Pancreas (tissue), 10 donors: ENCODE measurements around the gene TULP4. TPM values are rescaled to one million over a fixed set of nuclear protein-coding genes. Genes with fewer than 3 reads are reported as not detected.
"Not testable (repeated sequence)": the region's sequence is repeated elsewhere in the genome, so short reads cannot be mapped to it uniquely, and the experiment has no call there.

Experiments used
- ATAC-seq, 4 donors: fragments of 200-7000 bp; cut with Tn5 transposase; one replicate each; pipeline versions ENCODE4 v1.8.0 to v1.9.1; 2020; ENCODE audit warnings: mild to moderate bottlenecking in 4 of 4, moderate library complexity in 4 of 4
- DNase-seq, 6 donors: peaks; one replicate each; pipeline ENCODE4 v3.0.0-alpha.2; 2020
- FAIRE-seq: peaks from 2 replicates; lab custom pipeline; 2012; peaks lifted over from hg19 to GRCh38; lab: Jason Lieb, UNC
- H3K27ac ChIP-seq, 4 donors: fragments of 200-600 bp; sonication (generic); 1 replicate in 3 of 4; 2 replicates in 1 of 4; pipeline versions ENCODE4 v1.5.0 to v1.8.0; 2020
- H3K27me3 ChIP-seq, 4 donors: fragments of 200-600 bp; one replicate each; pipeline ENCODE4 v1.8.0; 2021
- H3K36me3 ChIP-seq, 3 donors: fragments of 200-600 bp; sonication (generic) in 1 of 3; one replicate each; pipeline versions ENCODE4 v1.5.0 to v1.8.0; 2020 to 2021
- H3K4me1 ChIP-seq, 3 donors: fragments of 200-600 bp; one replicate each; pipeline ENCODE4 v1.8.0; 2021
- H3K4me3 ChIP-seq, 4 donors: fragments of 200-600 bp; sonication (generic) in 2 of 4; one replicate each; pipeline versions ENCODE4 v1.5.0 to v1.8.0; 2020 to 2021
- H3K9me3 ChIP-seq, 4 donors: fragments of 200-600 bp; one replicate each; pipeline ENCODE4 v1.8.0; 2021
- CTCF ChIP-seq, 4 donors: fragments of 200-600 bp; sonication (generic) in 3 of 4; IDR thresholded peaks; one replicate each; pipeline versions ENCODE4 v1.5.0 to v1.8.0; 2021; ENCODE audit warnings: antibody characterized with exemption in 4 of 4
- whole genome bisulfite sequencing, 2 donors: extraction: QIAGEN DNeasy Blood & Tissue Kit; methylation state at CpG; one replicate each; pipeline ENCODE4 v1.1.7; 2013; 5-methylcytosine and 5-hydroxymethylcytosine counted together
- intact Hi-C, 3 donors: fragments of 100-400 bp; cut with DNase I; formaldehyde crosslinking; loops; one replicate each; pipeline versions ENCODE4 v1.11.1 to v1.14.2; 2022
- polyA plus RNA-seq, 2 donors: library from polyadenylated mRNA; stranded (reverse); fragments of 200-250 nt; gene quantifications; one replicate each; pipeline ENCODE4 v1.2.3, GENCODE V29; 2013
- total RNA-seq, 6 donors: library from RNA; stranded (reverse); fragmentation: NEBNext Ultra II Directional in 4 of 6; extraction: Animal tissue kit (Norgen Biotek cat#: 25700) in 4 of 6; gene quantifications; one replicate each; pipeline versions ENCODE4 v1.2.1 to v1.2.4, GENCODE V29; 2021 to 2023
- donor health status: healthy with polysubstance abuse.
- donor health status: DM: no; HTN: no; CAD: no; lungs with moderate emphysema.
- donor health status: DM: no; HTN: no; CAD: no.
- donor health status: control.
- donor health status: control.
- donor health status: Bipolar disorder and iron deficiency.
- donor health status: DM: yes; HTN: yes; CAD: no.
- donor health status: DM: no; HTN: no; CAD: no.
- donor health status: DM: no; HTN: no; CAD: no.
- donor health status: DM: yes; HTN: yes; CAD: no.

The TULP4 gene
- total and polyA plus RNA-seq, 8 donors: 3.1 to 88.8 (median 48.0) TPM

- no peaks in the 10 kb centered on the region for H3K36me3 ChIP-seq
- no peaks in the 10 kb centered on the region for H3K9me3 ChIP-seq
- ATAC-seq (no peak), DNase-seq (no peak), FAIRE-seq (no peak)
- intact Hi-C loops: no loop called here
- no peaks in the 10 kb centered on the region for H3K27me3 ChIP-seq
- H3K4me3 ChIP-seq: no peak overlapping the region
- H3K27ac ChIP-seq: no peak overlapping the region
- peaks cover 0 to 4% (median 0%) of the 10 kb centered on the region in 3 donors for H3K4me1 ChIP-seq
- 74 to 85% methylated on average over 1 of the region's 1 CpG for WGBS, 2 donors
- no peak for TF ChIP-seq CTCF (IDR thresholded peaks at IDR 0.05)
Observed at GRCh38 chr6:158521759-158522158, 209.5 kb downstream of the TULP4 start.

DNA sequence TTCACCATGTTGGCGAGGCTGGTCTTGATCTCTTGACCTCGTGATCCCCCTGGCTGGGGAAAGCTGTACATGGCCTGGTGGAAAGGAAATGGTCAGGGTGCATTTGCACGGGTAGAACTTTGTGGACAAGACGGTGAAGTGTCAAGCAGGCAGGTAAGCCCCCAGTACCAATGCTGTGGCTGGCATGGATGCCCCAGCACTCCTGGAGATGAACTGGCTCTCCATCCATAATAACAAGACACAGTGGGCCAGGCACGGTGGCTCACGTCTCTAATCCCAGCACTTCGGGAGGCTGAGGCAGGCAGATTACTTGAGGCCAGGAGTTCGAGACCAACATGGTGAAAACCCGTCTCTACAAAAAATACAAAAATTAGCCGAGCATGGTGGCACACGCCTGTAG lies 210.4 kb downstream of the TULP4 start:
- 91 to 94% methylated on average over 11 of the region's 11 CpGs for WGBS, 2 donors
- Histone ChIP-seq H3K27ac (no peak overlapping the region), H3K9me3 (no peaks in the 10 kb centered on the region), H3K36me3 (no peaks in the 10 kb centered on the region), H3K27me3 (no peaks in the 10 kb centered on the region), H3K4me1 (peaks cover 0 to 4% (median 0%) of the 10 kb centered on the region in 3 donors), H3K4me3 (no peak overlapping the region)
- intact Hi-C loops: no loop called here
- no peak for TF ChIP-seq CTCF (IDR thresholded peaks at IDR 0.05)
- ATAC-seq: no peak
- DNase-seq: no peak
- no peak for FAIRE-seq

GRCh38 chr6:158524311-158524710 lies 212.0 kb downstream of the TULP4 start:
- TF ChIP-seq CTCF (IDR thresholded peaks at IDR 0.05): no peak
- WGBS, 2 donors: 91 to 92% methylated on average over 15 of the region's 15 CpGs
- H3K4me3 ChIP-seq: no peak overlapping the region
- no peaks in the 10 kb centered on the region for H3K9me3 ChIP-seq
- H3K36me3 ChIP-seq: no peaks in the 10 kb centered on the region
- no peaks in the 10 kb centered on the region for H3K27me3 ChIP-seq
- no peak overlapping the region for H3K27ac ChIP-seq
- FAIRE-seq (no peak), ATAC-seq (no peak), DNase-seq (no peak)
- intact Hi-C loops: no loop called here
- H3K4me1 ChIP-seq: no peaks in the 10 kb centered on the region

DNA sequence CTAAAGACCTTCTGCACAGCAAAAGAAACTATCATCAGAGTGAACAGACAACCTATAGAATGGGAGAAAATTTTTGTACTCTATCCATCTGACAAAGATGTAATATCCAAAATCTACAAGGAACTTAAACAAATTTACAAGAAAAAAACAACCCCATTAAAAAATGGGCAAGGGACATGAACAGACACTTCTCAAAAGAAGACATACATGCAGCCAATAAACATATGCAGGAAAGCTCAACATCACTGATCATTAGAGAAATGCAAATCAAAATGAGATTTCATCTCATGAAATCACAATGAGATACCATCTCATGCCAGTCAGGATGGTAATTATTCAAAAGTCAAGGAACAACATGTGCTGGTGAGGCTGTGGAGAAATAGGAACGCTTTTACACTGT lies 215.6 kb downstream of the TULP4 start:
- ATAC-seq, H3K27ac ChIP-seq, H3K4me1 ChIP-seq, H3K4me3 ChIP-seq, DNase-seq, FAIRE-seq, H3K9me3 ChIP-seq, H3K27me3 ChIP-seq, intact Hi-C loops, H3K36me3 ChIP-seq: not testable (repeated sequence)
- WGBS, 2 donors: 86 to 94% methylated on average over 1 of the region's 1 CpG

- H3K27me3 ChIP-seq: no peaks in the 10 kb centered on the region
- DNase-seq (no peak), FAIRE-seq (no peak), ATAC-seq (no peak)
- WGBS, 2 donors: 84% methylated on average over 6 of the region's 6 CpGs
- no peaks in the 10 kb centered on the region for H3K4me1 ChIP-seq
- intact Hi-C loops: no loop called here
- H3K4me3 ChIP-seq: no peak overlapping the region
- H3K9me3 ChIP-seq: no peaks in the 10 kb centered on the region
- TF ChIP-seq CTCF (IDR thresholded peaks at IDR 0.05): no peak
- no peaks in the 10 kb centered on the region for H3K36me3 ChIP-seq
- no peak overlapping the region for H3K27ac ChIP-seq
Observed at GRCh38 chr6:158528826-158529225, 216.6 kb downstream of the TULP4 start.
